ENCODE results near the gene EN2. TPM values are rescaled to one million over a fixed set of nuclear protein-coding genes. Genes with fewer than 3 reads are reported as not detected.

Gene EN2
- total and polyA plus RNA-seq, 2 experiments from 2014 or later = 0.24 TPM; not detected in 1

DNA sequence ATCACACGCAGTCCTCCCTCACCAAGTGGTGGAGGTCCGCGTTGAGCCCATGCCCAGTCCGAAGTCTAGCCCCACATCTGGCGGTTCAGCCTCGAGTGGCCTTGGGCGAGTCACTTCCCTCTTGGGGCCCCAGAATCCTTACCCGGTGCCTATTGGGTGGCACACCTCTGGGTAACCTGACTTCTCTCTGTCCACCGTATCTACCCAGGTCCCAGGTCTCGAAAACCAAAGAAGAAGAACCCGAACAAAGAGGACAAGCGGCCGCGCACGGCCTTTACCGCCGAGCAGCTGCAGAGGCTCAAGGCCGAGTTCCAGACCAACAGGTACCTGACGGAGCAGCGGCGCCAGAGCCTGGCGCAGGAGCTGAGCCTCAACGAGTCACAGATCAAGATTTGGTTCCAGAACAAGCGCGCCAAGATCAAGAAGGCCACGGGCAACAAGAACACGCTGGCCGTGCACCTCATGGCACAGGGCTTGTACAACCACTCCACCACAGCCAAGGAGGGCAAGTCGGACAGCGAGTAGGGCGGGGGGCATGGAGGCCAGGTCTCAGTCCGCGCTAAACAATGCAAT is 4.3 kb downstream of the EN2 start:
- Histone ChIP-seq H4K20me1 (ENCODE audit: insufficient read depth, poor library complexity, severe bottlenecking) (peaks cover 3% of the 10 kb centered on the region), H3K9me3 (ENCODE audit: low read depth) (no peaks in the 10 kb centered on the region), H3K9me2 (replicated peaks; ENCODE audit: insufficient read depth) (no peaks in the 10 kb centered on the region), H3K36me3 (replicated peaks; ENCODE audit: insufficient read depth, low read depth) (no peaks in the 10 kb centered on the region), H3K4me3 (no peak overlapping the region), H3K27me3 (peaks cover 96% of the 10 kb centered on the region), H2AFZ (no peak overlapping the region), H3K4me1 (ENCODE audit: insufficient read depth) (peaks cover 15% of the 10 kb centered on the region), H3K27ac (no peak overlapping the region), H3K4me2 (no peak overlapping the region), H3K79me2 (no peaks in the 10 kb centered on the region)
- 15% methylated on average over 33 of the region's 33 CpGs for WGBS (ENCODE audit: low lambda C conversion rate, missing lambda C conversion rate)
- no peak for TF ChIP-seq EZH2 (IDR thresholded peaks at IDR 0.05; ENCODE audit: borderline replicate concordance)
- TF ChIP-seq, protein P1, sequence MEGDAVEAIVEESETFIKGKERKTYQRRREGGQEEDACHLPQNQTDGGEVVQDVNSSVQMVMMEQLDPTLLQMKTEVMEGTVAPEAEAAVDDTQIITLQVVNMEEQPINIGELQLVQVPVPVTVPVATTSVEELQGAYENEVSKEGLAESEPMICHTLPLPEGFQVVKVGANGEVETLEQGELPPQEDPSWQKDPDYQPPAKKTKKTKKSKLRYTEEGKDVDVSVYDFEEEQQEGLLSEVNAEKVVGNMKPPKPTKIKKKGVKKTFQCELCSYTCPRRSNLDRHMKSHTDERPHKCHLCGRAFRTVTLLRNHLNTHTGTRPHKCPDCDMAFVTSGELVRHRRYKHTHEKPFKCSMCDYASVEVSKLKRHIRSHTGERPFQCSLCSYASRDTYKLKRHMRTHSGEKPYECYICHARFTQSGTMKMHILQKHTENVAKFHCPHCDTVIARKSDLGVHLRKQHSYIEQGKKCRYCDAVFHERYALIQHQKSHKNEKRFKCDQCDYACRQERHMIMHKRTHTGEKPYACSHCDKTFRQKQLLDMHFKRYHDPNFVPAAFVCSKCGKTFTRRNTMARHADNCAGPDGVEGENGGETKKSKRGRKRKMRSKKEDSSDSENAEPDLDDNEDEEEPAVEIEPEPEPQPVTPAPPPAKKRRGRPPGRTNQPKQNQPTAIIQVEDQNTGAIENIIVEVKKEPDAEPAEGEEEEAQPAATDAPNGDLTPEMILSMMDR (IDR thresholded peaks at IDR 0.05; ENCODE audit: poor library complexity) = no peak
- TF ChIP-seq EZH2phosphoT487 (IDR thresholded peaks at IDR 0.05; ENCODE audit: low read depth, severe bottlenecking, unreplicated experiment) = no peak
- DNase-seq (ENCODE audit: low spot score) = no peak

DNA sequence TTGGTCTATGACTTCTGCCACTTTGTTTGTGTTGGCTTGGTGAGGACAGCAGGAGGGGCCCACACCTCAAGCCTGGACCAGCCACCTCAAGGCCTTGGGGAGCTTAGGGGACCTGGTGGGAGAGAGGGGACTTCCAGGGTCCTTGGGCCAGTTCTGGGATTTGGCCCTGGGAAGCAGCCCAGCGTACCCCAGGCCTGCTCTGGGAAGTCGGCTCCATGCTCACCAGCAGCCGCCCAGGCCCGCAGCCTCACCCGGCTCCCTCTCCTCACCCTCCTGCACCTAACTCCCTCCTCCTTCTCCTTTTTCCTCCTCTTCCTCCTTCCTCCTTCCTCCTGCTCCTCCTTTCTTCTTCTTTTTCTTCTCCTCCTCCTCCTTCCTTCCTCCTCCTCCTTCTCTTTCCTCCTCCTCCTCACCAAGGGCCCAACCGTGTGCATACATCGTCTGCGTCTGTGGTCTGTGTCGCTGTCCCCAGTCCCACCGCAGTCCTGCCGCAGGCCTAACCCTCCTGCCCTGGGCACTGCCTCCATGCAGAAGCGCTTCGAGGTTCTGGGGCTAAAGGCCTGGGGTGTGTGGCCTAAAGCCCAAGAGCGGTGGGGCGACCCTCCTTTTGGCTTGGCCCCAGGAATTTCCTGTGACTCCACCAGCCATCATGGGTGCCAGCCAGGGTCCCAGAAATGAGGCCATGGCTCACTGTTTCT is 5.3 kb downstream of the EN2 start:
- no peak overlapping the region for H3K4me3 ChIP-seq
- peaks cover 3% of the 10 kb centered on the region for H4K20me1 ChIP-seq (ENCODE audit: insufficient read depth, poor library complexity, severe bottlenecking)
- WGBS (ENCODE audit: low lambda C conversion rate, missing lambda C conversion rate) = 3% methylated on average over 11 of the region's 15 CpGs
- TF ChIP-seq, protein P1 (IDR thresholded peaks at IDR 0.05; ENCODE audit: poor library complexity) = no peak
- TF ChIP-seq EZH2 (IDR thresholded peaks at IDR 0.05; ENCODE audit: borderline replicate concordance) = peak; percentile 35
- TF ChIP-seq EZH2phosphoT487 (IDR thresholded peaks at IDR 0.05; ENCODE audit: low read depth, severe bottlenecking, unreplicated experiment) = no peak
- H3K9me2 ChIP-seq (replicated peaks; ENCODE audit: insufficient read depth) = no peaks in the 10 kb centered on the region
- H3K4me1 ChIP-seq (ENCODE audit: insufficient read depth) = peaks cover 13% of the 10 kb centered on the region
- DNase-seq (ENCODE audit: low spot score) = no peak
- no peak overlapping the region for H3K4me2 ChIP-seq
- H3K36me3 ChIP-seq (replicated peaks; ENCODE audit: insufficient read depth, low read depth) = no peaks in the 10 kb centered on the region
- H3K9me3 ChIP-seq (ENCODE audit: low read depth) = no peaks in the 10 kb centered on the region
- no peak overlapping the region for H2AFZ ChIP-seq
- H3K27ac ChIP-seq = no peak overlapping the region
- H3K79me2 ChIP-seq = no peaks in the 10 kb centered on the region
- H3K27me3 ChIP-seq = peaks cover 100% of the 10 kb centered on the region

DNA sequence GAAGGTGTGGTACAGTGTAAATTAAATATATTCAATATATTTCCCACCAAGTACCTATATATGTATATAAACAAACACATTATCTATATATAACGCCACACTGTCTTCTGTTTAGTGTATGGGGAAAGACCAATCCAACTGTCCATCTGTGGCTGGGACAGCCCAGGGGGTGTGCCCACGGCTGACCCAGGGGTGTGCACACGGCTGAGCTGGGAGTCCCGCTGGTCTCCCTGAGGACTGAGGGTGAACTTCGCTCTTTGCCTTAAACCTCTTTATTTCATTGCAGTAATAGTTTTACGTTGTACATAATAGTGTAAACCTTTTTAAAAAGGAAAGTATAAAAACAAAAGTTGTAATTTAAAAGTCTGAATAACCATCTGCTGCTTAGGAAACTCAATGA is 6.3 kb downstream of the EN2 start:
- Histone ChIP-seq H3K4me2 (no peak overlapping the region), H3K27me3 (peaks cover 100% of the 10 kb centered on the region), H3K27ac (no peak overlapping the region), H3K4me1 (ENCODE audit: insufficient read depth) (peaks cover 7% of the 10 kb centered on the region), H3K4me3 (no peak overlapping the region), H2AFZ (no peak overlapping the region), H3K9me2 (replicated peaks; ENCODE audit: insufficient read depth) (no peaks in the 10 kb centered on the region), H3K36me3 (replicated peaks; ENCODE audit: insufficient read depth, low read depth) (no peaks in the 10 kb centered on the region), H4K20me1 (ENCODE audit: insufficient read depth, poor library complexity, severe bottlenecking) (peaks cover 3% of the 10 kb centered on the region), H3K9me3 (ENCODE audit: low read depth) (no peaks in the 10 kb centered on the region), H3K79me2 (no peaks in the 10 kb centered on the region)
- no peak for DNase-seq (ENCODE audit: low spot score)
- 14% methylated on average over 6 of the region's 6 CpGs for WGBS (ENCODE audit: low lambda C conversion rate, missing lambda C conversion rate)
- no peak for TF ChIP-seq EZH2phosphoT487 (IDR thresholded peaks at IDR 0.05; ENCODE audit: low read depth, severe bottlenecking, unreplicated experiment)
- TF ChIP-seq EZH2 (IDR thresholded peaks at IDR 0.05; ENCODE audit: borderline replicate concordance) = no peak
- TF ChIP-seq, protein P1 (IDR thresholded peaks at IDR 0.05; ENCODE audit: poor library complexity) = no peak

Measured in hepatocyte (in vitro differentiated cells).